Measurements from ENCODE around the gene TPCN1. TPM values are rescaled to one million over a fixed set of nuclear protein-coding genes. Genes with fewer than 3 reads are reported as not detected.

TPCN1 gene
- total and polyA plus RNA-seq, 2 of the 8 experiments (the other 6 are each of a cell fraction or from before 2014, with no cell fraction given): 14.9 to 21.4 TPM

DNA sequence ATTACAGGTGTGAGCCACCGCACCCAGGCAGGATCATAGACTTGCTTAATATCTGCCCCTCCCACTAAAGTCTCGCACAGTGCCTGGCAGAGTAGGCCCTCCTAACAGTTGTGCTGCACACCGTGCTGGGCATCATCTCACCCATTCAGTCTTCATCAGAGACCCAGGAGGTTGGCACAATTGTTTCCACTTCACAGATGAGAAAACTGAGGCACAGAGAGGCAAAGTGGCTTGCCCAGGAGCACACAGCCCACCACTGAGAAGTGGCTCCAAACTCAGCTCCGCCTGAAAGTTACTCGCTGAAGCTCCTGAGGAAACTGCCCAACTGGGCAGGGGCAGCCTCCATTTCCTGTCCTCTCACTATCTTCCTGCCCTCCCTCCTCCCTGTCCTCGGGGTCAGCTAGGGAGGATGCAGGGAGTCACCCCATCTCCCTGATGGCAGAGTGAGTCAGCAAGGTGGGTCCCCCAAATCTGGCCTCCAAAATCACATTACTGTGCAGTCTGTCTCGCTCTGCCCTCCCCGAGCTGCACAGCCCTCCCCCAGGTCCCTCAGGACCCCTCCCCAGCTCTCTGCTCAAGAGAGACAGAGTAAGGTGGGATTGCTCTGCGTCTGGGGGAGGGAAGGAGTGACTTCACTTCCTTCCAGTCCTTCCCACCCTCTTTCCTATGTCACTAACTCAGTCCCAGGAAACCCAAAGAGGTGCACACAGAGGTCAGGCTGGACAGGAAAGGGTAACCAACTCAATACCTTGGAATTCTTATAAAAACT is 107.9 kb downstream of the TPCN1 start:
- Histone ChIP-seq H3K4me2 (ENCODE audit: insufficient read depth in 1 of 2, low read depth in 2 of 2, low read length in 2 of 2) (no peak overlapping the region), H3K56ac (replicated peaks; ENCODE audit: insufficient read length, low read depth, low read length) (no peak overlapping the region), H4K5ac (ENCODE audit: insufficient read length, low read depth, low read length) (no peak overlapping the region), H3K23me2 (ENCODE audit: low read depth, low read length) (no peaks in the 10 kb centered on the region; the same call in 1 of the 2 replicates), H2BK120ac (replicated peaks; ENCODE audit: low read depth, low read length) (no peak overlapping the region), H3K36me3 (ENCODE audit: control insufficient read depth in 2 of 4, insufficient read depth in 4 of 4, low read length in 3 of 4) (no peaks in the 10 kb centered on the region), H2BK15ac (ENCODE audit: low read length) (no peak overlapping the region), H3K79me1 (ENCODE audit: low read depth, low read length) (no peaks in the 10 kb centered on the region), H3K9ac (replicated peaks in 1 of 4; ENCODE audit: extremely low read depth in 1 of 4, low read depth in 3 of 4, low read length in 3 of 4) (no peak overlapping the region), H2AK5ac (ENCODE audit: low read depth, low read length) (no peak overlapping the region), H4K91ac (replicated peaks; ENCODE audit: insufficient read length, low read length) (no peak overlapping the region), H2BK5ac (ENCODE audit: low read depth, low read length) (no peak overlapping the region), H3K23ac (ENCODE audit: insufficient read length) (no peak overlapping the region), H3K14ac (ENCODE audit: insufficient read length) (no peak overlapping the region), H2AFZ (ENCODE audit: low read length) (no peak overlapping the region), H3K4ac (replicated peaks; ENCODE audit: insufficient read length, low read depth, low read length) (no peak overlapping the region), H3K79me2 (ENCODE audit: control insufficient read depth in 1 of 2, insufficient read depth in 2 of 2, low read length in 2 of 2) (no peaks in the 10 kb centered on the region), H4K8ac (ENCODE audit: extremely low read depth, insufficient read depth, low read length) (0 out of 2 replicates have a peak overlapping the region, but pooled peaks have one; percentile 6), H2BK12ac (ENCODE audit: low read depth, low read length) (no peak overlapping the region), H3K27ac (ENCODE audit: low read depth, low read length) (no peak overlapping the region), H3K27me3 (replicated peaks in 1 of 4; ENCODE audit: control insufficient read depth in 3 of 4, extremely low read depth in 1 of 4, insufficient read depth in 3 of 4, low read length in 3 of 4) (peaks cover 0 to 5% (median 3%) of the 10 kb centered on the region in 4 experiments; a peak in 5 of 7 replicates), H4K20me1 (replicated peaks in 1 of 2; ENCODE audit: control insufficient read depth in 1 of 2, insufficient read depth in 2 of 2, low read length in 2 of 2) (peaks cover 0 to 1% of the 10 kb centered on the region in 2 experiments), H3K4me1 (replicated peaks in 1 of 4; ENCODE audit: control insufficient read depth in 3 of 4, insufficient read depth in 4 of 4, low read length in 3 of 4) (peaks cover 0 to 4% (median under 1%) of the 10 kb centered on the region in 4 experiments; a peak in 2 of 7 replicates), H3K4me3 (ENCODE audit: extremely low read depth in 1 of 4, insufficient read depth in 2 of 4, low read depth in 3 of 4, low read length in 4 of 4) (no peak overlapping the region), H3K18ac (ENCODE audit: extremely low read depth, low read length) (no peak overlapping the region), H2BK20ac (ENCODE audit: low read length) (no peak overlapping the region), H3K9me3 (ENCODE audit: insufficient read depth in 2 of 2, low read depth in 1 of 2, low read length in 1 of 2) (no peaks in the 10 kb centered on the region)
- no peak for TF ChIP-seq RBBP5 (IDR thresholded peaks at IDR 0.05; ENCODE audit: borderline replicate concordance, low read depth, low read length)
- TF ChIP-seq KDM1A (IDR thresholded peaks at IDR 0.05; ENCODE audit: borderline replicate concordance, low read length): 0 out of 2 replicates have a peak, but pooled peaks have one; percentile 13
- no peak for TF ChIP-seq KDM4A (IDR thresholded peaks at IDR 0.05; ENCODE audit: low read depth, low read length, severe bottlenecking)
- no peak for DNase-seq (ENCODE audit: low read depth in 1 of 2, low spot score in 2 of 2)
- CTCF ChIA-PET (ENCODE audit: partially characterized antibody): interaction anchor here (0.6 to 1.5 kb wide), 4 partner anchors 18 to 296 kb away, joined by 3 to 5 read pairs (median 3); no protein-coding TSS in a partner anchor
- WGBS, 2 experiments (ENCODE audit: extremely low coverage in 1 of 2, insufficient coverage in 1 of 2, insufficient read length in 1 of 2, insufficient replicate concordance in 2 of 2, low coverage in 1 of 2, low lambda C conversion rate in 2 of 2, missing lambda C conversion rate in 1 of 2): 86% methylated on average over 9 of the region's 9 CpGs; no CpG with 5 or more reads in 1 of the 2 experiments
- POLR2A ChIA-PET (ENCODE audit: partially characterized antibody): interaction anchor here (0.8 to 1.0 kb wide), 2 partner anchors 12 to 64 kb away, joined by 3 to 4 read pairs; no protein-coding TSS in a partner anchor
- no peak for FAIRE-seq

Data from H1 (cell line).